GM23338 (cell line): ENCODE results near the gene ADCY3.

Source experiments
- CREB1 ChIP-seq: fragments of 250-450 bp; sonication (Bioruptor Pico); IDR thresholded peaks from 2 replicates; pipeline ENCODE4 v1.5.0; 2020; ENCODE audit warnings: low read depth, mild to moderate bottlenecking, moderate library complexity
- CTCF ChIP-seq, 2 experiments: fragments of 200-600 bp in 1 of 2; sonication (generic) in 1 of 2; conservative IDR thresholded peaks; 2 replicates each; pipeline versions ENCODE4 v1.5.1 to v1.6.1; 2016 to 2017; ENCODE audit warnings: antibody characterized with exemption in 2 of 2, low read depth in 2 of 2, mild to moderate bottlenecking in 2 of 2, moderate library complexity in 1 of 2
- ETS1 ChIP-seq: IDR thresholded peaks from 2 replicates; pipeline ENCODE4 v1.6.1; 2016; ENCODE audit warnings: antibody characterized with exemption
- EZH2 ChIP-seq: fragments of 200-600 bp; sonication (generic); IDR thresholded peaks from one replicate; pipeline ENCODE4 v1.8.0; 2017; ENCODE audit warnings: antibody characterized with exemption, mild to moderate bottlenecking, low read depth; ENCODE audit not compliant: unreplicated experiment
- EZH2phosphoT487 ChIP-seq: fragments of 200-600 bp; sonication (generic); IDR thresholded peaks from one replicate; pipeline ENCODE4 v1.8.1; 2018; ENCODE audit warnings: antibody characterized with exemption; ENCODE audit not compliant: unreplicated experiment
- JUNB ChIP-seq: IDR thresholded peaks from one replicate; pipeline ENCODE4 v1.6.1; 2016; ENCODE audit warnings: antibody characterized with exemption; ENCODE audit not compliant: unreplicated experiment
- NANOG ChIP-seq: IDR thresholded peaks from 2 replicates; pipeline ENCODE4 v1.6.1; 2016; ENCODE audit warnings: antibody characterized with exemption, borderline replicate concordance
- POLR2AphosphoS5 ChIP-seq: IDR thresholded peaks from 2 replicates; pipeline ENCODE4 v1.6.1; 2016; ENCODE audit warnings: antibody characterized with exemption, low read depth
- REST ChIP-seq: IDR thresholded peaks from one replicate; pipeline ENCODE4 v1.6.1; 2018; ENCODE audit warnings: antibody characterized with exemption; ENCODE audit not compliant: unreplicated experiment
- STAT1 ChIP-seq: IDR thresholded peaks from one replicate; pipeline ENCODE4 v1.6.1; 2016; ENCODE audit warnings: antibody characterized with exemption; ENCODE audit not compliant: unreplicated experiment
- ZNF114 ChIP-seq: fragments of 250-450 bp; sonication (Bioruptor Pico); IDR thresholded peaks from 2 replicates; pipeline ENCODE4 v1.5.0; 2020; ENCODE audit warnings: mild to moderate bottlenecking, moderate library complexity
- ZNF331 ChIP-seq: fragments of 250-450 bp; sonication (Bioruptor Pico); IDR thresholded peaks from 2 replicates; pipeline ENCODE4 v1.5.0; 2020; ENCODE audit warnings: low read depth, mild to moderate bottlenecking, moderate library complexity

GRCh38 chr2:24828238-24828996 lies 91.6 kb downstream of the ADCY3 start:
- TF ChIP-seq CTCF (conservative IDR thresholded peaks at IDR 0.05; ENCODE audit: low read depth in 2 of 2) = no peak
- TF ChIP-seq POLR2AphosphoS5 = no peak
- TF ChIP-seq REST = no peak
- TF ChIP-seq EZH2 = no peak
- TF ChIP-seq EZH2phosphoT487 = no peak
- no peak for TF ChIP-seq STAT1
- no peak for TF ChIP-seq CREB1
- TF ChIP-seq JUNB = no peak
- no peak for TF ChIP-seq ETS1
- no peak for TF ChIP-seq ZNF331 (CRISPR knock-in tag)
- TF ChIP-seq NANOG = no peak
- TF ChIP-seq ZNF114 (CRISPR knock-in tag) = no peak
